ENCODE data around the gene RPS6KA4. TPM values are rescaled to one million over a fixed set of nuclear protein-coding genes. Genes with fewer than 3 reads are reported as not detected.

RPS6KA4 gene
- total RNA-seq, 4 donors from 2014 or later, result 2.4 to 37.4 (median 29.3) TPM

- Histone ChIP-seq H3K27me3 (no peaks in the 10 kb centered on the region), H3K4me3 (no peak overlapping the region), H3K9me3 (no peaks in the 10 kb centered on the region), H3K27ac (no peak overlapping the region), H3K36me3 (no peaks in the 10 kb centered on the region), H3K4me1 (no peaks in the 10 kb centered on the region)
- DNase-seq, result no peak
- intact Hi-C loops (cut with DNase I; ENCODE audit: low total_unique reads), result no loop called here
- TF ChIP-seq POLR2A (IDR thresholded peaks at IDR 0.05) (no peak), CTCF (IDR thresholded peaks at IDR 0.05) (no peak)
Measured at GRCh38 chr11:64381350-64381749, 22.4 kb downstream of the RPS6KA4 start.

GRCh38 chr11:64382047-64382446 lies 23.1 kb downstream of the RPS6KA4 start:
- no peak overlapping the region for H3K4me3 ChIP-seq
- H3K9me3 ChIP-seq, result no peaks in the 10 kb centered on the region
- no peaks in the 10 kb centered on the region for H3K4me1 ChIP-seq
- H3K27me3 ChIP-seq, result no peaks in the 10 kb centered on the region
- intact Hi-C loops (cut with DNase I; ENCODE audit: low total_unique reads), result no loop called here
- no peak for TF ChIP-seq CTCF (IDR thresholded peaks at IDR 0.05)
- TF ChIP-seq POLR2A (IDR thresholded peaks at IDR 0.05), result no peak
- H3K36me3 ChIP-seq, result no peaks in the 10 kb centered on the region
- H3K27ac ChIP-seq, result no peak overlapping the region
- DNase-seq, result no peak

- intact Hi-C loops (cut with DNase I; ENCODE audit: low total_unique reads), result no loop called here
- Histone ChIP-seq H3K27ac (no peak overlapping the region), H3K27me3 (no peaks in the 10 kb centered on the region), H3K36me3 (no peaks in the 10 kb centered on the region), H3K9me3 (no peaks in the 10 kb centered on the region), H3K4me3 (no peak overlapping the region), H3K4me1 (no peaks in the 10 kb centered on the region)
- DNase-seq, result no peak
- no peak for TF ChIP-seq CTCF (IDR thresholded peaks at IDR 0.05)
- no peak for TF ChIP-seq POLR2A (IDR thresholded peaks at IDR 0.05)
Measured at GRCh38 chr11:64382586-64382985, 23.6 kb downstream of the RPS6KA4 start.

GRCh38 chr11:64383580-64383979 lies 24.6 kb downstream of the RPS6KA4 start:
- H3K27me3 ChIP-seq, result no peaks in the 10 kb centered on the region
- no peaks in the 10 kb centered on the region for H3K36me3 ChIP-seq
- intact Hi-C loops (cut with DNase I; ENCODE audit: low total_unique reads), result no loop called here
- H3K4me1 ChIP-seq, result no peaks in the 10 kb centered on the region
- no peak overlapping the region for H3K27ac ChIP-seq
- H3K4me3 ChIP-seq, result no peak overlapping the region
- H3K9me3 ChIP-seq, result no peaks in the 10 kb centered on the region
- no peak for DNase-seq
- TF ChIP-seq POLR2A (IDR thresholded peaks at IDR 0.05), result no peak
- no peak for TF ChIP-seq CTCF (IDR thresholded peaks at IDR 0.05)

- TF ChIP-seq CTCF (IDR thresholded peaks at IDR 0.05), result no peak
- TF ChIP-seq POLR2A (IDR thresholded peaks at IDR 0.05), result no peak
- Histone ChIP-seq H3K27ac (no peak overlapping the region), H3K27me3 (no peaks in the 10 kb centered on the region), H3K4me1 (no peaks in the 10 kb centered on the region), H3K36me3 (no peaks in the 10 kb centered on the region), H3K9me3 (no peaks in the 10 kb centered on the region), H3K4me3 (no peak overlapping the region)
- no peak for DNase-seq
- intact Hi-C loops (cut with DNase I; ENCODE audit: low total_unique reads), result no loop called here
Measured at GRCh38 chr11:64384028-64384737, 25.2 kb downstream of the RPS6KA4 start.

Measured in uterus (tissue), 4 donors.